Choroid plexus epithelial cell (primary cell): Measurements from ENCODE around the gene HNRNPLL.

ENCODE experiments used
- DNase-seq: peaks from one replicate; pipeline ENCODE4 v3.0.0-alpha.2; 2010; ENCODE audit warnings: low read depth
- H3K4me3 ChIP-seq: 2 replicates; pipeline ENCODE4 v1.5.1; 2011; ENCODE audit warnings: low read depth, mild to moderate bottlenecking, control low read depth, low read length, moderate library complexity
- TF ChIP-seq, protein P1 (sequence below): conservative IDR thresholded peaks from 2 replicates; pipeline ENCODE4 v1.5.1; 2011; ENCODE audit warnings: low read depth, mild to moderate bottlenecking, control low read depth, inconsistent platforms, low read length, moderate library complexity

Gene HNRNPLL

GRCh38 chr2:38608755-38609154 is 6.0 kb upstream of the HNRNPLL start:
- H3K4me3 ChIP-seq, result no peak overlapping the region
- TF ChIP-seq, protein P1, sequence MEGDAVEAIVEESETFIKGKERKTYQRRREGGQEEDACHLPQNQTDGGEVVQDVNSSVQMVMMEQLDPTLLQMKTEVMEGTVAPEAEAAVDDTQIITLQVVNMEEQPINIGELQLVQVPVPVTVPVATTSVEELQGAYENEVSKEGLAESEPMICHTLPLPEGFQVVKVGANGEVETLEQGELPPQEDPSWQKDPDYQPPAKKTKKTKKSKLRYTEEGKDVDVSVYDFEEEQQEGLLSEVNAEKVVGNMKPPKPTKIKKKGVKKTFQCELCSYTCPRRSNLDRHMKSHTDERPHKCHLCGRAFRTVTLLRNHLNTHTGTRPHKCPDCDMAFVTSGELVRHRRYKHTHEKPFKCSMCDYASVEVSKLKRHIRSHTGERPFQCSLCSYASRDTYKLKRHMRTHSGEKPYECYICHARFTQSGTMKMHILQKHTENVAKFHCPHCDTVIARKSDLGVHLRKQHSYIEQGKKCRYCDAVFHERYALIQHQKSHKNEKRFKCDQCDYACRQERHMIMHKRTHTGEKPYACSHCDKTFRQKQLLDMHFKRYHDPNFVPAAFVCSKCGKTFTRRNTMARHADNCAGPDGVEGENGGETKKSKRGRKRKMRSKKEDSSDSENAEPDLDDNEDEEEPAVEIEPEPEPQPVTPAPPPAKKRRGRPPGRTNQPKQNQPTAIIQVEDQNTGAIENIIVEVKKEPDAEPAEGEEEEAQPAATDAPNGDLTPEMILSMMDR, result no peak
- DNase-seq, result no peak

GRCh38 chr2:38605298-38605830 is 2.6 kb upstream of the HNRNPLL start:
- no peak for DNase-seq
- TF ChIP-seq, protein P1, result no peak

GRCh38 chr2:38603402-38604290 is 918 bp upstream of the HNRNPLL start:
- DNase-seq, result peak; percentile 91
- peak overlapping the region; percentile 88 for H3K4me3 ChIP-seq
- TF ChIP-seq, protein P1, result peak; percentile 95

More at GRCh38 chr2:38605298-38605830, 2.6 kb upstream of the HNRNPLL start:
- H3K4me3 ChIP-seq, result no peak overlapping the region

- H3K4me3 ChIP-seq, result peak overlapping the region; percentile 88
- DNase-seq, result no peak
- TF ChIP-seq, protein P1, result no peak
Observed at GRCh38 chr2:38602136-38602731, 494 bp downstream of the HNRNPLL start.

DNA sequence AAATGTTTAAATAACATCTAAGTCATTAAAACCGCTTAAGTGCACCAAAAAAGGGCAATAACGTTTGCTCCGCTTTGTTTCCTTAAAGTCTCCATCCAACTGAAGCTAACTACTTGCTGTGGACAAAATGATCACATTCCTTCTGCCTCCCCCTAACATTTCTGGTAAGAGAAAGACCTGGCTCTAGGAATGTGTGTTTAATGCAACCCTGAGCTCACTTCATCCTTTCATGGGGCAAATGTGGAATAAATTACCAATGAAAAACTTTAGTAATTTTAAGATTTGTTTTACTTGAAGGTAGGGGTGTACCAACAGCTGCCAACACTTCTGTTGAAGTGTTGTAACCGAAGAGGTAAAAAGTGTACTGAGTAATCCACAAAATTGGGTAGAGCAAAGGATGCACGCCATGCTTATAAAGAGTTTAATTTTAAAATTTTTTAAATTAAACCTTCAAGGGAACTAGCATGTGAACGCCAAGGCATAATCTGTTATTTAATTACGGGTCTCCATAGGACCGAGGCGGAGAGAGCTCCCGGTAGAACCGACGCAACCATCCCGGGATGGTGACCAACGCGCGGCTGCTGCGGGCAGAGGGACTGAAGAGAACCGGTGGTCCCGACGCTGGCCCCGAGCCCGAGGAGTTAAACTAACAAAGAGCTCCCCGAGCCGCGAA is 1.1 kb downstream of the HNRNPLL start:
- peak; percentile 58 for DNase-seq
- TF ChIP-seq, protein P1, result no peak
- H3K4me3 ChIP-seq, result peak overlapping the region; percentile 88

- TF ChIP-seq, protein P1, result no peak
- DNase-seq, result peak; percentile 39
Observed at GRCh38 chr2:38600921-38601455, 1.7 kb downstream of the HNRNPLL start.

More at GRCh38 chr2:38600921-38601455, 1.7 kb downstream of the HNRNPLL start:
- peak overlapping the region; percentile 88 for H3K4me3 ChIP-seq
